Naive B cell (primary cell): ENCODE measurements around the gene HOXB3. TPM values are rescaled to one million over a fixed set of nuclear protein-coding genes. Genes with fewer than 3 reads are reported as not detected.

Experiments used
- ATAC-seq, 2 donors: fragments of 150-1000 bp; cut with Tn5 transposase; 2 replicates each; pipeline ENCODE4 v1.10.0; 2021; ENCODE audit warnings: low read depth in 2 of 2, mild to moderate bottlenecking in 2 of 2, moderate library complexity in 2 of 2
- DNase-seq: peaks from one replicate; pipeline ENCODE4 v3.0.0; 2022
- H3K27ac Mint-ChIP-seq, 6 donors: one replicate each; pipeline ENCODE4 v1.8.0; 2020 to 2022; ENCODE audit warnings: mild to moderate bottlenecking in 6 of 6, mixed read lengths in 6 of 6, moderate library complexity in 5 of 6, inconsistent platforms in 2 of 6
- H3K27me3 Mint-ChIP-seq, 3 donors: one replicate each; pipeline ENCODE4 v1.8.0; 2021 to 2022; ENCODE audit warnings: mixed read lengths in 3 of 3, mild to moderate bottlenecking in 1 of 3
- H3K36me3 Mint-ChIP-seq, 2 donors: one replicate each; pipeline ENCODE4 v1.8.0; 2020 to 2022; ENCODE audit warnings: mixed read lengths in 2 of 2, inconsistent platforms in 1 of 2, mild to moderate bottlenecking in 1 of 2
- H3K4me1 Mint-ChIP-seq, 3 donors: one replicate each; pipeline ENCODE4 v1.8.0; 2020 to 2022; ENCODE audit warnings: mixed read lengths in 3 of 3, inconsistent platforms in 1 of 3, mild to moderate bottlenecking in 1 of 3, moderate library complexity in 1 of 3
- H3K4me3 Mint-ChIP-seq, 8 donors: one replicate each; pipeline ENCODE4 v1.8.0; 2020 to 2022; ENCODE audit warnings: mild to moderate bottlenecking in 8 of 8, mixed read lengths in 8 of 8, moderate library complexity in 8 of 8, inconsistent platforms in 2 of 8
- H3K9me3 Mint-ChIP-seq, 7 donors: one replicate each; pipeline ENCODE4 v1.8.0; 2020 to 2022; ENCODE audit warnings: mixed read lengths in 7 of 7, mild to moderate bottlenecking in 5 of 7, inconsistent platforms in 2 of 7, moderate library complexity in 1 of 7
- polyA plus RNA-seq, 6 donors: library from polyadenylated mRNA; unstranded; fragments of 300-500 nt; fragmentation: Illumina TruSeq; gene quantifications; one replicate each; pipeline ENCODE4 v1.2.3, GENCODE V29; 2021; ENCODE audit warnings: low read depth in 6 of 6

HOXB3 gene
- polyA plus RNA-seq, 6 donors from 2014 or later, result 0.05 TPM; not detected in 5

DNA sequence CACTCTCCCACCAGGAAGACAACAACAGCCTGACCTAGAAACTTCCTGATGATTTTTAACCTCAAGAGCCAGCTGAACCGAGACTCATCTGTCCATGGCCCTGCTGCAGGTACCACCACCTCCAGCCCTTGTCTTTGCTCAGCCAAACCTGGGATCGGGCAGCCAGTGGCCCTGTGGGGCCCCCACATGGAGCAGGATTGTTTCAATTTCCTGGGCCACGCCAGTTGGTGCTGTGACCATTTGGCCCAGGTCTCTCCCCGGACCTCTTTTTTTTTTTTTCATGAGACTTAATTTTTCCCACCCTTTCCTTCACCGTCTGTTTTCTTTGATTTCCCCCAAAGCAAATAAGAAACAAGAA is 36.9 kb downstream of the HOXB3 start:
- Mint-ChIP-seq H3K9me3 (no peaks in the 10 kb centered on the region), H3K4me3 (no peak overlapping the region), H3K27me3 (peaks cover 49 to 69% (median 58%) of the 10 kb centered on the region in 3 donors), H3K4me1 (peaks cover 9 to 18% (median 16%) of the 10 kb centered on the region in 3 donors), H3K36me3 (no peaks in the 10 kb centered on the region), H3K27ac (no peak overlapping the region)
- ATAC-seq (no peak), DNase-seq (no peak)

DNA sequence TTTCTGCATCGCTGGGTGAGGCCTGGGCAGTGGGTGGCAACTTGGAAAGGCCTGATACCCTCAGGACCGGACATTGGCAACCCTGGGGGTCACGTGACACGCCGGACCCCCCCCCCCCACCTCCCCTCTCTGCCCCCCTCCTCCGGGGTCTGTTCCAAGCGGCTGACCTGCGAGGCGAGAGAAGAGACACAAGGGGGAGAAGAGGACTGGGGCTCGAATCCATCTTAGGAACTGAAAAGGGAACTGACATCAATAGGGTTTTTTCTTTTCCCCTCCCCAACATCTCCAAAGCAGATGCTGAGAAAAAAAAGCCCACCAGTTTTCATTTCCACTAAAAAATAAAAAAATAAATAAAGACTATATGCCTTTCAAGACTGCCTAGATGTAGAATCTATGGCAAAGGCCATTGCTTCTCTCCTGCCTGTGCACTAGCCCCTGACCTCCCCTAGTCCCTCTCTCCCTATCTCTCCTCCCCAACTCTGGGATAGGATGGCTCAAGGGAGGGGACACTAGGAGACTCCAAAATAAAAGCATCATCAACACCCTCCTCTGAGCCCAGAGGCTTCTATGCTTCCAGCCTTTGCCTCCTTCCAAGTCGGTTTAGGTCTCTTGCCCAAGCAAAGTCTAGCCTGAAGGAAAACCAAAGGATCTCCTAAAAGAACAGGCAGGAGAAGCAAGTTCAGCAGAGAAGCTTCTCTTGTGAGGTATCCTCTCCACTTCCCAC is 37.4 kb downstream of the HOXB3 start:
- H3K4me1 Mint-ChIP-seq, result peaks cover 9 to 22% (median 21%) of the 10 kb centered on the region in 3 donors
- no peak overlapping the region for H3K4me3 Mint-ChIP-seq
- no peak for ATAC-seq
- no peaks in the 10 kb centered on the region for H3K9me3 Mint-ChIP-seq
- peaks cover 49 to 68% (median 54%) of the 10 kb centered on the region in 3 donors for H3K27me3 Mint-ChIP-seq
- H3K27ac Mint-ChIP-seq, result no peak overlapping the region
- no peaks in the 10 kb centered on the region for H3K36me3 Mint-ChIP-seq
- no peak for DNase-seq

DNA sequence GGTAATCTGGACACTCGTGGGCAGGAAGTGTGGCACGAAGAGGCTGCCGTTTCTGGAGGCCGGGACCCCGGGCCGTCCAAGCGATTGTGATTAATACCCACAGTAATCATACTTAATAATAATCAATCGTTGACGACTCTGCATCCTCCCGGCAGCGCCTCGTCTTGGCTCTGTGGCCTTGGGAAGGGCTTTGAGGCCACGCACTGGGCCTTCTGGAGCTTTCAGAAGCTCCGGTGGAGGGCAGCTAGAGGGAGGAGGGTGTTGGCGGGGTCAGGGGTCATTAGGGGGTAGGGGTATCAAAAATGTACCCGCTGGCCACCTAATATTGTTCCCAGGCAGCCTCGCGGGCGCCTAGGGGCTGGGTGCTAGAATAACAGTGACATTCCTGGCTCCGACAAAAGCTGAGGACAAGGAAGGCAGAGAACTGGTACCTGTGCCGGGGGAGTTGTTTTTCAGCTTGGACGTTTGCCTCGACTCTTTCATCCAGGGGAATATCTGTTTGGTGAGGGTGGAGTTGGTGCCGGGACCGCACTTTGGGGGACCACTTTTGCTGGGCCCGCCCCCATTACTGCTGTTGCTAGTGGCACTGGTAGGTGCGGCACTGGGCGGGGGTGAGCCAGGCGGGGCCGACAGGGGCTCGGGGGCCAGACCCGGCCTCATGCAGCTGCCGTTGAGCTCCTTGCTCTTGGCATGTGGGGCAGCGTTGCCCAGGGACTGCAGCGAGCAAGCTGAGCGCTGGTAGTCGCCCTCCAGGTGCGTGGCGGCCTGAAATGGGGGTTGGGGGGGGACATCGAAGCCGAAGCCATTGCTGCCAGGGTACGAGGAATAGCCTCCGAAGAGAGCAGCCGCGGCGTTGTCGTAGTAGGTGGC is 38.2 kb downstream of the HOXB3 start:
- H3K27ac Mint-ChIP-seq, result no peak overlapping the region
- H3K36me3 Mint-ChIP-seq, result no peaks in the 10 kb centered on the region
- no peak for ATAC-seq
- peaks cover 50 to 68% (median 51%) of the 10 kb centered on the region in 3 donors for H3K27me3 Mint-ChIP-seq
- H3K4me3 Mint-ChIP-seq, result no peak overlapping the region
- no peaks in the 10 kb centered on the region for H3K9me3 Mint-ChIP-seq
- peaks cover 9 to 26% (median 23%) of the 10 kb centered on the region in 3 donors for H3K4me1 Mint-ChIP-seq
- no peak for DNase-seq

DNA sequence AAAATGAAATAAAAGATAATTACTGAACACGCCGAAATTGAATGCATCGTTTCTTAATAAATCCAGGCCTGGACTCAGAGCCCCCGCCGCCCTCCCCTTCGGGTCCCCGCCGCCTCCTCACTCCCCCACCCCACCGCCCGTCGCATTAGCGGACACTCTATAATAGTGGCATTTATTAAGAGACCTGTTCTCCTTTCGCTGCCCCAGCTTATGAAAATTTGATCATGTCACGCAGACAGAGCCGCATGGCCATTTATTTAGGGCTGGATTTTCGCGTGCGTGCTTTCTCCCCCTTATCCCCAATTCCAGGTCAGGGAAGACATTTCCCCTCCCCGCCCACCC is 38.9 kb downstream of the HOXB3 start:
- peaks cover 50 to 67% (median 51%) of the 10 kb centered on the region in 3 donors for H3K27me3 Mint-ChIP-seq
- ATAC-seq (no peak), DNase-seq (no peak)
- H3K27ac Mint-ChIP-seq, result no peak overlapping the region
- H3K9me3 Mint-ChIP-seq, result no peaks in the 10 kb centered on the region
- peaks cover 9 to 30% (median 23%) of the 10 kb centered on the region in 3 donors for H3K4me1 Mint-ChIP-seq
- no peak overlapping the region for H3K4me3 Mint-ChIP-seq
- H3K36me3 Mint-ChIP-seq, result no peaks in the 10 kb centered on the region

DNA sequence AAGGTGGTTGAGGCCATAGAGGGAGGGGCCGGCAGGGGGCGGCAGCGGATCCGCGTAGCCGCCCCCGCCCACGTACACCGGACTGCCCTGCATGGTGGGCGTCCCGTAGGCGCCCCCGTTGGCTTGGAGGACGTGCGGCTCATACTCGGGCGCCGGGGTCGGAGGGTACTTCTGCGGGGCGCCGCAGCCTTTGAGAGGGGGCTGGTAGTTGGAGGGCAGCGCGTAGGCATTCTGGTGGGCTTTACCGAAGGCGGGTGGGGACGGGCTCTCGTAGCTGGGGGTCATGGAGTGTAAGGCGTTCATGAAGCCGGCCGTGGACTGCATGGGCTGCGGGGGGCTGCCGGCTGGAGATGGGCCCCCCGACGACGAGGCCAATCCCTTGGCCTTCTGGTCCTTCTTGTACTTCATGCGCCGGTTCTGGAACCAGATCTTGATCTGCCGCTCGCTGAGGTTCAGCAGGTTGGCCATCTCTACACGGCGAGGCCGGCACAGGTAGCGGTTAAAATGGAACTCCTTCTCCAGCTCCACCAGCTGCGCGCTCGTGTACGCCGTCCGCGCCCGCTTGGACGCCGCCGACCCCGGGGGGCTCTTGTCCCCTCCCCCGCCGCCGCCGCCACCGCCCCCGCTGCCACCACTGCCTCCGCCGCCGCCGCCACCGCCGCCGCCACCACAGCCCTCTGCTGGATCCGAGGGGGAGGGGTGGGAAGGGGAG is 39.4 kb downstream of the HOXB3 start:
- ATAC-seq (no peak), DNase-seq (no peak)
- Mint-ChIP-seq H3K36me3 (no peaks in the 10 kb centered on the region), H3K9me3 (no peaks in the 10 kb centered on the region), H3K27ac (no peak overlapping the region), H3K4me3 (no peak overlapping the region), H3K27me3 (peaks cover 50 to 67% (median 55%) of the 10 kb centered on the region in 3 donors), H3K4me1 (peaks cover 7 to 26% (median 19%) of the 10 kb centered on the region in 3 donors)

DNA sequence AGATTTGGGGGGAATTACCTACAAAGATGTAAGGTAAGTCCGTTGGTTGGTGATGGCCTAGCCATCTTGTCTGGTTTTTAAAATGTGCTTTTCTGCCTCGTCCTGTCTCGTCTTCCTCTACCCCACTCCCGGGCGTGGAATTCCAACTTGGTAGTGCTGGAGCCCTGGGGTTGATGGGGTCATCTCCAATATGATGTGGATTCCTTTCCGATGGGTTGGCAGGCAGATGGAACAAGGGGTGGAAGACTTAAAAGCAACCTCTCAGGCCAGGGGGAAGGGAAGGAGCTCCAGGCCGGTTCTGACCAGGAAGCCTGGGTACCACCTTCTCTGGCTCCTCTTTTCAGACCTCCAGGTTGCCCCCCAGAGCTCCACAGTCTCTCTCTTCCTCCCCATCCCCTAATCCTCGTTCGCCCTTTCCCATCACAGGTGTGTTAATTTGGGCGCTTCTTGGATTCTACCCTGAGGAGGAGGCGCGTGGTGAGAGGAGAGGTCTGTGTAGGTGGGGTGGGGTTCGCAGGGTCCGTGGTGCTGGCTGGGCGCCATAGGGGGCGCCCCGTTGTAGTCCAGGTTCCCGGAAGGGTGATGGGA is 40.0 kb downstream of the HOXB3 start:
- DNase-seq (no peak), ATAC-seq (no peak)
- Mint-ChIP-seq H3K27me3 (peaks cover 50 to 68% (median 56%) of the 10 kb centered on the region in 3 donors), H3K36me3 (no peaks in the 10 kb centered on the region), H3K4me1 (peaks cover 1 to 21% (median 12%) of the 10 kb centered on the region in 3 donors), H3K9me3 (no peaks in the 10 kb centered on the region), H3K27ac (no peak overlapping the region), H3K4me3 (no peak overlapping the region)

DNA sequence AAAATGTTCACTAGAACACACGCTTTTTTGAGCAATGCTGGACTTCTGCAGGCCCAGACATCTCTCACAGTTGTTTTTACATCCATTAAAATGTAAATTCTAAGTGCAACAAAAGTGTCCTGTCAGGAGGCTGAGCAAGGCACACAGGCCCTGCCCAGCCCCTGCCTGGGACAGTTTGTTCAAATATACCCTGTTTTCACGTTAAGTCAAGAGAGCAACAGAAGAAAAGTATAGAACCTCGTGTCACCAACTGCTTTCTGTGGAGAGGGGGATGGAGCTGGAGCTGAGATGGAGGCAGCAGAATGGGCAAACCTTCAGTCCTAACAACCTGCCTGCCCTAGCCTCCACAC is 40.8 kb downstream of the HOXB3 start:
- Mint-ChIP-seq H3K36me3 (peaks cover 0 to 1% of the 10 kb centered on the region in 2 donors), H3K27me3 (peaks cover 50 to 68% (median 59%) of the 10 kb centered on the region in 3 donors), H3K4me1 (peaks cover 5 to 28% (median 12%) of the 10 kb centered on the region in 3 donors), H3K4me3 (no peak overlapping the region), H3K27ac (no peak overlapping the region), H3K9me3 (no peaks in the 10 kb centered on the region)
- DNase-seq, result no peak
- no peak for ATAC-seq

DNA sequence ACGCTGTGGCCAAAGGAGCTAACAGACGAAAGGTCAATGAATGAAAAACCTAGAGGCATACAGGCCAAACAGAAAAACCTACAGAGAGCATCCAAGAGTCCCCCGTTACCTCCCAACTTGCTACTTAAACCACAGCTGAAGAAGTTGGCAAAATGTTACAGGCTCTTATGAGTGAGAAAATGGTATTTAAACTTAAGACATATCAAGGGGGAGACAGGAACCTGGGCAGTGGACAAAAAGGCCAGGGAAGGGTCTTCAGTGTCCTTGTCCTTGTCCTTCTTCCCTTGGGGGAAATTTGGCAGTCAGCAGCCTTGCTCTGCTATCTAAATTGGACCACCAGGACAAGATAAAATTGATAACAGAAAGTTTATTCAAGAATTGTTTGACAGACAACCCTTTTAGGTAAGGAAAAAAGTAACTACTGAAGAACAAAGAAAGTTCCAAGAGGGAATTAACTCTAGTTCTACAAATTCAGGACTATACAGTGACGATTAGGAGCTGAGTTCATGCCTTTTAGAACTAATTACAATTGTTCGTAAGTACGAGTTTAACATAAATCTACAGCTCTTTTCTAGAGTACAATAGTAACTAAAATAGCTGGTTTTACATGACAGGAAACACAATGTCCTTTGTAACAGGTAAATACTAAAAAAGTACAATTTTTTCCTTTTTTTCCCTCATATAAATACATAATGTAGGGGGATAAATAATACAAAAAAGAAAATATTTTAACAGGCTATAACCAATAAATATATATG is 41.3 kb downstream of the HOXB3 start:
- no peak for DNase-seq
- Mint-ChIP-seq H3K9me3 (no peaks in the 10 kb centered on the region), H3K27ac (no peak overlapping the region), H3K36me3 (peaks cover 0 to 7% of the 10 kb centered on the region in 2 donors), H3K27me3 (peaks cover 50 to 68% (median 60%) of the 10 kb centered on the region in 3 donors), H3K4me3 (peak overlapping the region in 7 of 8 donors; percentile 11 to 87 (median 61)), H3K4me1 (peaks cover 11 to 34% (median 17%) of the 10 kb centered on the region in 3 donors)
- no peak for ATAC-seq

DNA sequence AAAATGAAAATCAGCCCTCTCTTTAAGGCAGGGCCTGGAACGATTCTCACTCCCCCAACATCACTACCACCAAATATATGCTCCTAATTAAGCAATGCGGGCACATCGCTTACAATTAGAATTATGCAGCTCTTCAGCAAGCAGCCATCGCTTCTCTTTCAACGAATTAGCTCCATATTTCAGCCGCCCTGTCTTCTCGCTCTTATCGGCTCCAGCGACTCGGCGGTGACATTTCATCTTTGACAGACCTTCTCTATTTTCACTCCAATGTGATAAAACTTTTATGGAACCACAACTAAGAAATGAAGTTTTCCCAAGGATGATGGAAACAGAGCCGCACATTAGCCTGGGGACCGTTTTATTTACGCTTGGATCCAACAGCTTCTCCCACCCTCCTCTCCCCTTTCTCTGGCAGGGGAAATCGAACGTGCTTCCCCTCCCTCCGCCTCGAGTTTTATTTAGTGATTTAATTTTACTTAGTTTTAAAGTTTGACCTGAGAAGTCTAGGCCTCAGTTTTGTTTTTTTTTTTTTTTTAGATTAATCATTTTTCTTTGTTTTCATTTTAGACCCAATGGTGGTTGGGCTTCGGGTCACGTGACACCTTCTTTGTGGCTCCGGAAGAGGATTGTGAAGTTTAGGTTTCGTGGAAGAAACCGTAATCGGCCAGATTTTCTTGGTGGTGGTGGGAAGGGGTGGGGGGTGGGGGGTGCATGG is 42.1 kb downstream of the HOXB3 start:
- H3K36me3 Mint-ChIP-seq, result peaks cover 0 to 7% of the 10 kb centered on the region in 2 donors
- H3K27ac Mint-ChIP-seq, result peak overlapping the region in 2 of 6 donors; percentile 44 to 71
- H3K27me3 Mint-ChIP-seq, result peaks cover 48 to 66% (median 55%) of the 10 kb centered on the region in 3 donors
- H3K4me1 Mint-ChIP-seq, result peaks cover 14 to 38% (median 22%) of the 10 kb centered on the region in 3 donors
- ATAC-seq (no peak), DNase-seq (no peak)
- H3K9me3 Mint-ChIP-seq, result no peaks in the 10 kb centered on the region
- peak overlapping the region; percentile 11 to 87 (median 55) for H3K4me3 Mint-ChIP-seq

DNA sequence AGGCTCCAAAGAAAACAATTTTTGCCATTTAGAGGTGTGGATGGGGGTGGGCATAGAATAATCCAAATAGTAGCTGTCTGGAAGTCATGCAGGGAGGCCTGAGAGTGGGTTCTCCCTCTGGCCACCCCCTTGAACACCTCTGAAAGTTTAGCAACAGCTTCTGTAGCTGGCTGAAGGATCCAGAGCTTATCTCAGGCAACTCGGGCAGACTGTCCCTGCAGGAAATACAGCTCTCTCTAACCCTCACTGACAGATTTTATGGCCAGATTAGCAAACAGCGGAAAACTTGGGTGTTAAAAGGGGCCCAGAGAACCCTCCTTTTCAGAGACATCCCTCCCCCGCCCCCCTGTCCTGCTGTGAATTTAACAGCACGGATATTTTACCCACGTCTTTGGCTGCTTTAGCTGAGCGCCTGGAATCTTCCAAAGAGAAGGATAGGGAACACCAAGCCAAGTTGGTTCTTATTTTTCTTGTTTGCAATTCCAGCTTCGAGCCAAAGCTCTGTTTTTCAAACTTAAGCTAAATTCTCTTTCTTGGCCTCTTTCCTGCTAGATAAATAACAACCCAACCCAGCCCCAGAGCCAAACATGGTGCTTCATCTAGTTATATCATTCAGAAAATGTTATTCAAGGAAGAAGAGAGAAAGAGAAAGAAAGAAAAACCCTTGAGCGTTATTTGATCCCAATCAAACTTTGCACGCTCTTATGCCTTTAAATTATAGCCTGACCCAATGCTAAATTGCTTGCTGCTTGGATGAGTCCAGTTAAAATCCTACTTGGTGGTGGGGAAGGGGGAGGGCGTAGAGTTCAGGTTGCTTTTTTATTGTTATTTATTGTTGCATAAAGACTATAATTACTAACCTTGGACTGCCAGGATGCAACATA is 42.9 kb downstream of the HOXB3 start:
- Mint-ChIP-seq H3K9me3 (no peaks in the 10 kb centered on the region), H3K4me1 (peaks cover 20 to 45% (median 30%) of the 10 kb centered on the region in 3 donors), H3K27ac (no peak overlapping the region), H3K27me3 (peaks cover 50 to 68% (median 59%) of the 10 kb centered on the region in 3 donors), H3K36me3 (peaks cover 0 to 11% of the 10 kb centered on the region in 2 donors), H3K4me3 (peak overlapping the region in 6 of 8 donors; percentile 2 to 87 (median 46))
- ATAC-seq, result no peak
- DNase-seq, result no peak

DNA sequence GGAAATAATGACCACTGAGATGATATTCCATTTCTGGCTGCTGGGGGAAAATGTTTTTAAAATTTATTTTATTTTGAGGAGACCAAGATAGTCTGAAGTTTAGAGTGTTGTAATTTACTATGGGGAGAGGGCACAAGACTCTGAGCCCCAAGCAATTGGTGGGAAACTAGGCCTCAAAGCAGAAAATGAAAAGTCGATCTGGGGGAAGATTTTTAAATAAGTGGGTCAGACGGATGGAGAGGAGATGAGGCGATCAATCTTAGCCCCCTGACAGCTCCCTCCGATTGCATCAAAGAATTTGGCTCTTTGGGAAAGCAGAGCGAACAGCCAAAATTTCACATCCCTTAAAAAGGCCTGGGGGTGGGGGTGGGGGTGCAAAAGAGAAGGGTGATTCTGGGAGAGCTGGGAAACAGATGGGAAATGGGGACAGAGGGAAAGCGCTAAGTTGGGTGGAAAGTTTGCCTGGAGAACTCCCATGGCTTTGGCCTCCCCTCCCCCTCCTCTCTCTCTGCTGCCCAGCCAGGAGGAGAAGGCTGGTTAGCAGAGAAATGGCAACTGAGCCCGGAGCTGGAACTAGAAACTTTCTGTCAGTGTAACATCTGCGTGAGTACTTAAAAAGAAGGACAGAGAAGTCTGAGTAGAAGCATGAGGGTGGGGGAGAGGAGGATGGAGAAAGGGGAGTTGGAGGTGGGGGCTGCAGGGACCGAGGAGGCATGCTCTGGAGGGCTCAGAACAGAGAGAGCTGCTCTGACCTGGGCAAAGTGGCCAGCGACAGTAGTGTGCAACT is 43.7 kb downstream of the HOXB3 start:
- peaks cover 0 to 17% of the 10 kb centered on the region in 2 donors for H3K36me3 Mint-ChIP-seq

More for the DNA sequence above, 43.7 kb downstream of the HOXB3 start:
- ATAC-seq (no peak), DNase-seq (no peak)
- Mint-ChIP-seq H3K4me1 (peaks cover 25 to 53% (median 39%) of the 10 kb centered on the region in 3 donors), H3K4me3 (peak overlapping the region in 3 of 8 donors; percentile 9 to 29 (median 16)), H3K27me3 (peaks cover 58 to 67% (median 59%) of the 10 kb centered on the region in 3 donors), H3K27ac (peak overlapping the region in 1 of 6 donors; percentile 32), H3K9me3 (no peaks in the 10 kb centered on the region)
